COLO829 (cell line): ENCODE measurements around the gene GTF2IRD1.
"Not testable (repeated sequence)": the region's sequence is repeated elsewhere in the genome, so short reads cannot be mapped to it uniquely, and the experiment has no call there.

Source experiments
- DNase-seq: peaks from one replicate; pipeline ENCODE4 v3.0.0; 2012; ENCODE audit warnings: low spot score

GTF2IRD1 gene

GRCh38 chr7:74563639-74564038 lies 109.9 kb downstream of the GTF2IRD1 start:
- not testable (repeated sequence) for DNase-seq

DNA sequence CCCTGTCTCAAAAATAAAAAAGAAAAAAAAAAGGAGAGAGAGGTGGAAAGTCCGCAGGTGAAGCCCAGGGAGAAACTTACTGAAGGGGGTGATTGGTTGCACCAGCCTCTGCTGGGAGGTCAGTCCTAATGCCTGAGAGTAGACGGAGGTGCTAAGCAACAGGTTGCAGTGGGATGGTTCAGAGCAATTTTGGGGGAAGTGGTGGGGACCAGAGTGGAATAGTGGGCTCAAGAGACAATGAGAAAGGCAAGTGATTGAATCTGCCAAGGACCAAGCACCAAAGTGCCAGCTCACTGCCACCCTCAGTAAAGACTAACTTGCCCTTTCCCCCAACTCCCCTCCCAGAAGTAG lies 113.6 kb downstream of the GTF2IRD1 start:
- no peak for DNase-seq

- DNase-seq = no peak
These were observed 115.0 kb downstream of the GTF2IRD1 start for GRCh38 chr7:74568658-74569057.

DNA sequence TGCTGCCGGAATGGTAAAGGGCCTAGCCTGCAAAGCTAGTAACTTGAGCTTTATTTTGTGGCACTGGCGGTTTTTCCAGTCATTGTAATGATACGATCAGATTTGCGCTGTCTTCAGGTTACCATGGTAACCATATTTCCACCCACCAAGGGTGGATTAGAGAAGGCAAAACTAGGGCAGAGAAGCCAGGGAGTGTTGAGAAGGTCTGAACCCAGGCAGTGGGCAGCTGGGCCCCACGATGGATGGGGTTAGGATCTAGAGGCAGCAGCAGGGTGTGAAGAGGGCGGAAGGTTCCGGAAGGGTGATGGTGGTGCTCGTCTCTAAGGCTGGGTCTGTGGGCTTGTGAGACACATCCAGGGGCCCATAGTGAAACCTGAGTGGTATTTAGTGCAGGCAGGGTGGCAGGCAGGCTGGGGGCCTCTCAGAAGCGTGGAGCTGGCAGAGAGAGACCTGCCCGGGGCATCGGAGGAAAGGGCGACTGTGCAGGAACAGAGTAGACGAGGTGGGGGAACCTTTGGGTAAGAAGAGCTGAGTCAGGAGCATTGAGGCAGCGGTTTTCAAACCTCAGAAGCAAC lies 115.9 kb downstream of the GTF2IRD1 start:
- no peak for DNase-seq

DNA sequence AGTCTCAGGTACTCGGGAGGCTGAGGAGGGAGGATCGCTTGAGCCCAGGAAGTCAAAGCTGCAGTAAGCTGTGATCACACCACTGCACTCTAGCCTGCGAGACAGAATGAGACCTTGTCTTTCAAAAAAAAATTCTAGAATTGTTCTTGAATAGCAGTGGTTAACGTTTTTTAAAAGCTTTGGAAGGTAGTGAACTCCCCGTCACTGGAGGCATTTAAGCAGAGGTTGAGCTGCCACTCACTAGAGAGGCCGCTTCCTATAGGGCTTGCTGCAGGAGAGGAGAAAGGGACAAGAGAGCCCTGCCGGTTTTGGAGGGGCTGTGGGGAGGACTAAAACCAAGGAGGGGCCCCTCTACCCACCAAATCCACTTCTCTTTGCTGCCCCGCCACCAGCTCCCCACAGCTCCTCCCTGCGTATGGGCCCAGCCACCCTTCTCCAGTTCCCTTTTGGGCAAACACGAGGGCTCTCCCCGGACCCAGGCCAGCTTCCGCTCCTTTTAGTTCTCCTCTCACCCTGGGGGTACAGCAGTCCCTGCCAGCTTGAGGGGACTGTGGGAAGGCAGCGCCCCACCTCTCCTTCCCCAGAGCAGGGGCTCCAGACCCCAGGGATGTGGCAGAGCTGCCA lies 116.9 kb downstream of the GTF2IRD1 start:
- no peak for DNase-seq

- DNase-seq = no peak
These were observed 118.7 kb downstream of the GTF2IRD1 start for GRCh38 chr7:74572301-74572979.

- DNase-seq = no peak
These were observed 119.8 kb downstream of the GTF2IRD1 start for GRCh38 chr7:74573512-74573911.

DNA sequence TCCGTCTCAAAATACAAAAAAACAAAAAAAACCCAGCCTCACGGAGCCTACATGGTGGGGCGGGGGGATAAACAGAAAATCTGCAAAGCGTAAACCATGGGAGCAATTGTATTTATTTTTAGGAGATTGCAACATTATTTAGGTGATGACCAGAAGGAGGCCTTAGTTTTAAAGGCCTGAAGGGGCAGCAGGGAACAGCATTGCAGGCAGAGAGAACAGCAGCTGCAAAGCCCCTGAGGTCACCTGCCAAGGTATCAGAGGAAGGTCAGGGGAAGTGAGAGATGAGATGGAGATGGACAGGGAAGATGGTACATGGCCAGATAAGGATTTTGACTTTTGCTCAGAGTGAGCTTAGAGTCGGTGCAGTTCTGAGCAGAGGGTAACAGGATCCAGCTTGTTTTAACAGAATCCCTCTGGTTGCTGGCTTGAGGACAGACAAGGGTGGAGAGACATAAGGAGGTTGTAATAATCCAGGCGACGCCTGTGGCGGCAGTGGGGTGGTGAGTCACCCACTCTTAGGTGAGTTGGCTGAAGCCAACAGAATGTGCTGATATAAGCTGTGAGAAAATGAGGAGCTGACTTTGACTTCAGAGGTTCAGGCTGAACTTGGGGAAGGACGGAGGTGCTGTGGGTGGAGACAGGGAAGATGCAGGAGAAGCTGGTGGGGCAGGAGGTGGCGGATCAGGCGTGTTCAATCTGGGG lies 121.5 kb downstream of the GTF2IRD1 start:
- no peak for DNase-seq

DNA sequence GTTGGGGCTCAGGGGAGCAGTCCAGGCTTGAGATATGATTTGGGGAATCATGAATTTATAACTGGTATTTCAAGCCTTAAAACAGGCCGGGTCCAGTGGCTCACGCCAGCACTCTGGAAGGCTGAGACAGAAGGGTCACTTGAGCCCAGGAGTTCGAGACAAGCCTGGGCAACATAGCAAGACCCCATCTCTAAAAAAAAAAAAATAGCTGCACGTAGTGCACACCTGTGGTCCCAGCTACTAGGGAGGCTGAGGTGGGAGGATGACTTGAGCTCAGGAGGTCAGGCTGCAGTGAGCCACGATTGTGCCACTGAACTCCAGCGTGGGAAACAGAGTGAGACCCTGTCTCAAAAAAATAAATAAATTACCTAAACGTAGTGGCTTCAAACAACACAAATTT lies 122.1 kb downstream of the GTF2IRD1 start:
- DNase-seq = no peak

- DNase-seq = no peak
These were observed 126.3 kb downstream of the GTF2IRD1 start for GRCh38 chr7:74579800-74580685.

DNA sequence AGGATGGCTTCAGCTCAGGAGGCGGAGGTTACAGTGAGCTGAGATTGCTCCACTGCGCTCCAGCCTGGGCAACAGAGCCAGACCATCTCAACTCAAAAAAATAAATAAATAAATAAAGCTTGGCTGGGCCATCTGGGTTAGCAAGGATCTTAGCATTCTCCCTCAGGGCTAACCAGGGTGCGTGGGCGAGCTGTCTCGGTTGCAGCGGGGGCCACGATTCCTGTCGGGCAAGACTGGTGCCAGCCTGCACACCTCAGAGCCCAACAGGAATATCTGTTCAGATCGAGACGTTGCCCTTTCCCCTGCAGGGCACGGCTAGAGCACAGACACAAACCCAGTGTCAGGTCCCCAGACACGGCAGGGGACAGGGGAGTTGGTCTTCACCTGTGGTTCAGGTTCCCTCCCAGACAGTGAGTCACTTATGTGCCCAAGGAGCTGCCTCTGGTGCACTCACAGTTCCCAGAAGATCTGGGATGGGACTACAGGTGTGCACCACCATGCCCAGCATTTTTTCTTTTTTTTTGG lies 128.3 kb downstream of the GTF2IRD1 start:
- no peak for DNase-seq

- DNase-seq = no peak
These were observed 128.8 kb downstream of the GTF2IRD1 start for GRCh38 chr7:74582447-74583039.

- no peak for DNase-seq
These were observed 129.9 kb downstream of the GTF2IRD1 start for GRCh38 chr7:74583630-74584029.

GRCh38 chr7:74584160-74584954 lies 130.7 kb downstream of the GTF2IRD1 start:
- DNase-seq = no peak

DNA sequence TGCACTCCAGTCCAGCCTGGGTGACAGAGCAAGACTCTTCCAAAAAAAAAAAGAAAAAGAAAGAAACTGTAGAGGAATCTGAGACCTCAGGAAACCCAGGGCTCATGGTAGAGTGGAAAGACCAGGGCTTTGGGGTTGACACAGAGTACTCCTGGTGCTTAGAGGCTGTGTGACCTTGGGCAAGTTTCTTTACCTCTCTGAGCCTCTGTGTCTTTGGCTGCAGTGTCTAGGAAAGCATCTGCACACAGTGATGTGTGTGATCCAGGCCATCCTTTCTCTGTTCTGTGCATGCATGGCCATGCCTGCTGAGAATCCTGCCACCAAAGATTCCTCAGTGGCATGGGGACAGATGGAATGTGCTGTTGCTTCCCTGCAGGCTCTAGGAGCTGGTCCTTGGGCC lies 132.1 kb downstream of the GTF2IRD1 start:
- no peak for DNase-seq

- DNase-seq = no peak
These were observed 132.8 kb downstream of the GTF2IRD1 start for GRCh38 chr7:74586258-74587175.

- peak; percentile 99 for DNase-seq
These were observed 133.9 kb downstream of the GTF2IRD1 start for GRCh38 chr7:74587435-74588126.

DNA sequence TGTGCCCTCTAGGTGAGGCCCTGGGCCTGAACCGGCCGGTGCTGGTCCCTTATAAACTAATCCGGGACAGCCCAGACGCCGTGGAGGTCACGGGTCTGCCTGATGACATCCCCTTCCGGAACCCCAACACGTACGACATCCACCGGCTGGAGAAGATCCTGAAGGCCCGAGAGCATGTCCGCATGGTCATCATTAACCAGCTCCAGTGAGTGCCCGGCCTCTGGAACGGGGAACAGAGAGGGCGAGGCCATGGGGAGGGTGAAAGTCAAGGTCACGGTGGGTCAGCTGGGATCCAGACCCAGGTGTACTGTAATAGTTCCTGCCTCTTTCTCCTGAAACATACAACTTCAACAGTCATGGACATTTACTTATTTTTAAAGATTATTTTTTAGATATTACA lies 137.1 kb downstream of the GTF2IRD1 start:
- no peak for DNase-seq

DNA sequence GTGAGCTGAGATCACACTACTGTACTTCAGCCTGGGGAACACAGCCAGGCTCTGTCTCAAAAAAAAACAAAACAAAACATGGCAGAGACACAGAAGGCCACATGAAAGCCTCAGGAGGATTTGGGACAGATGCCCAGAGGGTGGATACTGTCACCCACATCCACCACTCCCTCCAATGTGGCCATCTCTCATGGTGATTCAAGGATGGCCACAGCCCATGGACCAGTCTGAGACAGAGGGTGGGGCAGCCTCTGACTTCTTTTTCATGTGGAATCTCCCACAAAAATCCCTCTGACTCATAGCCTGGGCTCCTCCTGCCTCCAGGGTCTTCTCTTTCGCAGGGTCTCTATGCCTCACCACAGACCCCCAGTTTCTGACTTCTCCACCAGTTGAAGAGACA lies 144.9 kb downstream of the GTF2IRD1 start:
- no peak for DNase-seq
